CD4-positive, alpha-beta memory T cell (primary cell): ENCODE results near the gene OBI1. TPM values are rescaled to one million over a fixed set of nuclear protein-coding genes. Genes with fewer than 3 reads are reported as not detected.
A peak's percentile ranks its signal among the peaks of the same experiment; 100 is the strongest.

Experiments
- CTCF ChIA-PET: fragments of 350-600 bp; sonication (Branson Sonifier 250); formaldehyde crosslinking; loops from one replicate; lab custom pipeline; 2021; ENCODE audit warnings: inconsistent platforms; ENCODE audit not compliant: partially characterized antibody; lab: Charles Lee
- POLR2A ChIA-PET: fragments of 350-600 bp; sonication (Branson Sonifier 250); formaldehyde crosslinking; loops from one replicate; lab custom pipeline; 2021; ENCODE audit not compliant: partially characterized antibody; lab: Charles Lee
- DNase-seq, 5 donors: peaks; one replicate each; pipeline versions ENCODE4 v3.0.0 to v3.0.0-alpha.2; 2020 to 2022; ENCODE audit warnings: mixed read lengths in 1 of 5
- H3K27ac ChIP-seq: one replicate; pipeline ENCODE4 v1.7.0; 2013; ENCODE audit warnings: low read depth, low read length
- H3K27me3 ChIP-seq: 2 replicates; pipeline ENCODE4 v1.7.0; 2013; ENCODE audit warnings: mild to moderate bottlenecking, low read length, moderate library complexity; ENCODE audit not compliant: insufficient read depth
- H3K36me3 ChIP-seq: 2 replicates; pipeline ENCODE4 v1.7.0; 2013; ENCODE audit warnings: mild to moderate bottlenecking, low read length, moderate library complexity; ENCODE audit not compliant: insufficient read depth
- H3K4me1 ChIP-seq: 2 replicates; pipeline ENCODE4 v1.7.0; 2013; ENCODE audit warnings: mild to moderate bottlenecking, low read length, moderate library complexity; ENCODE audit not compliant: insufficient read depth
- H3K4me3 ChIP-seq, 2 donors: one replicate each; pipeline ENCODE4 v1.7.0; 2013; ENCODE audit warnings: low read length in 2 of 2, mild to moderate bottlenecking in 1 of 2
- H3K9me3 ChIP-seq, 2 donors: one replicate each; pipeline ENCODE4 v1.7.0; 2013; ENCODE audit warnings: low read length in 2 of 2, control low read depth in 1 of 2; ENCODE audit not compliant: control insufficient read depth in 1 of 2
- H3K27ac Mint-ChIP-seq, 7 donors: one replicate each; pipeline ENCODE4 v1.8.0; 2020 to 2021; ENCODE audit warnings: mixed read lengths in 7 of 7, mild to moderate bottlenecking in 6 of 7, inconsistent platforms in 3 of 7, moderate library complexity in 3 of 7
- H3K27me3 Mint-ChIP-seq, 2 donors: one replicate each; pipeline ENCODE4 v1.8.0; 2020 to 2021; ENCODE audit warnings: mixed read lengths in 2 of 2
- H3K36me3 Mint-ChIP-seq, 2 donors: one replicate each; pipeline ENCODE4 v1.8.0; 2020 to 2021; ENCODE audit warnings: mixed read lengths in 2 of 2, inconsistent platforms in 1 of 2, mild to moderate bottlenecking in 1 of 2
- H3K4me1 Mint-ChIP-seq, 4 donors: one replicate each; pipeline ENCODE4 v1.8.0; 2020 to 2021; ENCODE audit warnings: mixed read lengths in 4 of 4, mild to moderate bottlenecking in 1 of 4
- H3K4me3 Mint-ChIP-seq, 8 donors: one replicate each; pipeline ENCODE4 v1.8.0; 2020 to 2021; ENCODE audit warnings: mixed read lengths in 8 of 8, mild to moderate bottlenecking in 7 of 8, moderate library complexity in 6 of 8, inconsistent platforms in 3 of 8
- H3K9me3 Mint-ChIP-seq, 8 donors: one replicate each; pipeline ENCODE4 v1.8.0; 2020 to 2021; ENCODE audit warnings: mixed read lengths in 8 of 8, mild to moderate bottlenecking in 5 of 8, inconsistent platforms in 3 of 8, moderate library complexity in 1 of 8
- intact Hi-C: fragments of 100-400 bp; cut with micrococcal nuclease; formaldehyde crosslinking; loops from one replicate; pipeline ENCODE4 v1.15.1; 2023
- polyA plus RNA-seq, 2 donors: library from polyadenylated mRNA; unstranded; fragments of 300-500 nt; fragmentation: Illumina TruSeq; gene quantifications; one replicate each; pipeline ENCODE4 v1.2.3, GENCODE V29; 2021
- total RNA-seq, 2 experiments: library from RNA; stranded (reverse); gene quantifications; one replicate each; pipeline ENCODE4 v1.2.3, GENCODE V29; 2021

The OBI1 gene
- total and polyA plus RNA-seq, 4 experiments from 2014 or later, result 7.8 to 16.7 (median 14.3) TPM

DNA sequence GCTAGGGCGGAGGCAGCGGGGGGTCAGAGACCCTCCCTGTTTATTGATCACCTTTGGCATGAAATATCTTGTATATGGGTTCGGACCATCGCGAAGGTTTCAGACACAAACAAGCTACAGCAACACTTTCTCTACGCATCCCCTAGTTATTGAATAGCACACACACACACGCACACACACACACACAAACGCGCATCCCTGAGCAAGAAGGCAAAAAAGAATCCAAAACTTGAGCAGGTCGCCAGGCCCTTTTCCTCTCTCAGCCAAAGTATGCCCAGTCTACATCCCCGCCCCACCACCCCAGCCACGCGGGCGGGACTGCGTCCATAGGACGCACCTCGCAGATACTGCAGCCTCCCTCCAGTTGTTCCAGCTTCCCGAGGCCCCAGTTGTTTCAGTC is 71.6 kb downstream of the OBI1 start:
- DNase-seq, result no peak
- no peaks in the 10 kb centered on the region for H3K4me1 ChIP-seq
- H3K27me3 ChIP-seq, result peaks cover 46% of the 10 kb centered on the region
- Mint-ChIP-seq H3K36me3 (peaks cover 0 to 4% of the 10 kb centered on the region in 2 donors), H3K27ac (peak overlapping the region in 1 of 7 donors; percentile 14), H3K4me3 (peak overlapping the region in 4 of 8 donors; percentile 26 to 61 (median 32)), H3K9me3 (peaks cover 0 to 43% (median 27%) of the 10 kb centered on the region in 8 donors), H3K27me3 (peaks cover 45 to 57% of the 10 kb centered on the region in 2 donors), H3K4me1 (peaks cover 0 to 6% (median 4%) of the 10 kb centered on the region in 4 donors)
- H3K4me3 ChIP-seq, result no peak overlapping the region
- H3K9me3 ChIP-seq, result no peaks in the 10 kb centered on the region
- POLR2A ChIA-PET, result no interaction called here
- no peaks in the 10 kb centered on the region for H3K36me3 ChIP-seq
- intact Hi-C loops, result no loop called here
- no peak overlapping the region for H3K27ac ChIP-seq
- CTCF ChIA-PET, result no interaction called here

DNA sequence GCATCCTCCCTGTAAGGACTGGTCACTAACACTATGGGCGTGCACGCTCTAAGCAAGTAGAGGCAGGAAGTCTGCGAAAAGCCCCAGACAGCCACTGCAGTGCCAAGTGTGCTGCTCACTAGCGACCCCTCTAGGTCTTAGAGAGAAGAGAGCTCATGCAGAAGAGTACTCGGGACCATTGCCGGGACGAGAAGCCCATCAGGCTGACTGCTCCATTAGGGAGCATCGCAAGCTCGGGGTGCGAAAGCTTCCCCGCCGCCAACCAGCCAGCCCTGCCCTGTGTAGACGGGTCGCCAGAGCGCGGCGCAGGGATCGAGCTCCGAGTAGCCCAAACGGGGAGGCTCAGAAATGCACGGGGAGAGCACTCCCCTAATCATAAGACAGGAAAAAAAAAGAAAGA is 72.2 kb downstream of the OBI1 start:
- H3K9me3 Mint-ChIP-seq, result peaks cover 0 to 37% (median 27%) of the 10 kb centered on the region in 8 donors
- H3K27ac ChIP-seq, result no peak overlapping the region
- peaks cover 0 to 4% of the 10 kb centered on the region in 2 donors for H3K36me3 Mint-ChIP-seq
- CTCF ChIA-PET, result no interaction called here
- H3K27me3 ChIP-seq, result peaks cover 44% of the 10 kb centered on the region
- H3K4me1 ChIP-seq, result no peaks in the 10 kb centered on the region
- peaks cover 0 to 6% (median 4%) of the 10 kb centered on the region in 4 donors for H3K4me1 Mint-ChIP-seq
- H3K27me3 Mint-ChIP-seq, result peaks cover 41 to 55% of the 10 kb centered on the region in 2 donors
- peak overlapping the region in 1 of 8 donors; percentile 32 for H3K4me3 Mint-ChIP-seq
- DNase-seq, result no peak
- no peaks in the 10 kb centered on the region for H3K36me3 ChIP-seq
- POLR2A ChIA-PET, result no interaction called here
- H3K4me3 ChIP-seq, result no peak overlapping the region
- no peaks in the 10 kb centered on the region for H3K9me3 ChIP-seq
- intact Hi-C loops, result no loop called here
- H3K27ac Mint-ChIP-seq, result peak overlapping the region in 1 of 7 donors; percentile 75

DNA sequence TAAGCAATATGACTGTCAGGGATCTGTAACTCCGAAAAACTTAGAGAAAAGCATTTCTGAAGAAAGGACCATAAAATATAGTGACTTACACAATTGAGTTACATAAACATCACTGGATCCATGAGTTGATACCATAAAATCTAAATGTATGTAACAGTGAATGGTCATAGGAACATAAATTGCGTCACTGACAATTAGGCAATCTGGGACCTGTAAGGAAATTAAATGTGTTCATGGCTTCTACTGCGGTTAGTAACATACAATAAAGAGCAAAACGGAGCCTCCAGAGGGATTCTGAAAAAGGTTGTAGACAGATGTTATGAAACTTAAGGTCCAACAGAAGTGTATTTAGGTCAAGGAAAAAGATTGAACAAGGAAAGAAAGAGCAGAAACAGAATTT is 82.7 kb downstream of the OBI1 start:
- ChIA-PET CTCF (no interaction called here), POLR2A (no interaction called here)
- Mint-ChIP-seq H3K36me3 (no peaks in the 10 kb centered on the region), H3K27me3 (peaks cover 13 to 27% of the 10 kb centered on the region in 2 donors), H3K4me1 (no peaks in the 10 kb centered on the region), H3K9me3 (peaks cover 0 to 2% (median 0%) of the 10 kb centered on the region in 8 donors), H3K4me3 (no peak overlapping the region), H3K27ac (no peak overlapping the region)
- intact Hi-C loops, result no loop called here
- H3K27ac ChIP-seq, result no peak overlapping the region
- no peaks in the 10 kb centered on the region for H3K4me1 ChIP-seq
- no peaks in the 10 kb centered on the region for H3K27me3 ChIP-seq
- no peaks in the 10 kb centered on the region for H3K36me3 ChIP-seq
- no peak for DNase-seq
- H3K4me3 ChIP-seq, result no peak overlapping the region
- H3K9me3 ChIP-seq, result no peaks in the 10 kb centered on the region

DNA sequence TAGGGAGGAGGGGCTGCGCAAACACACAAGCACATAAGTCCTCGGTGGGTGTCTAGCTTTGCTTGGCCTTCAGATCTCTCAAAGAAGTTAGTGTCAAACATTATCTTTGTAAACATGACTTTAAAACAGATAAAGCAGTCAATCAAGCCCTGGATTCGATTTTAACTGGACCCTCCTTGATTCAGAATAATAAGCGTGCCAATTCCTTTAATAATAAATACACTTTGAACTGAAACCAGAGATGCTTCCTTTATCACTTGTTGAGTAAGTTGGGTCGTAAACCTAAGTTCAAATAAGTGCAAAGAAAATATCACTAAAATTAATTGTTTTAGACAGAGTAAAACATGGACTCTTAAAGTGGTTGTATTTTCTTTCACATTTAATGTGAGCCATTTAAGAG is 86.5 kb downstream of the OBI1 start:
- no peaks in the 10 kb centered on the region for H3K4me1 Mint-ChIP-seq
- H3K9me3 Mint-ChIP-seq, result peaks cover 0 to 2% (median 0%) of the 10 kb centered on the region in 8 donors
- POLR2A ChIA-PET, result no interaction called here

DNA sequence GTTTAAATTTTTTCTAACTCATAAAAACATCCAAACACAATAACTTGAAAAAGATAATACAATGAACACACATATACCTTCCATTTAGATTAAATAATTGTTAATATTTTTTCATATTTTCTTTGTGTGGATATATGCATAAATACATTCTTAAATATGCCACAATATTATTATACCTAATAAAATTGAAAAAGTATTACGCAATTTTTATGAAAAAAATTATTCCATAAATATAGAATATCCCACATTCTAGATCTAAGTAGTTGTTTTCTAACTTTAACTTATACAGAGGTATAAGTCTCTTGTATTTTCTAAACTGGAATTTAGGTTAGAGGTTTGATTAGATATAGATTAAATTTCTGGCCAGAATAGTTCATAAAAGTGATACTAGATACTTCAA is 89.9 kb downstream of the OBI1 start:
- no peaks in the 10 kb centered on the region for H3K27me3 ChIP-seq
- H3K36me3 ChIP-seq, result no peaks in the 10 kb centered on the region
- Mint-ChIP-seq H3K36me3 (no peaks in the 10 kb centered on the region), H3K9me3 (no peaks in the 10 kb centered on the region), H3K4me1 (no peaks in the 10 kb centered on the region), H3K27me3 (peaks cover 6 to 10% of the 10 kb centered on the region in 2 donors), H3K27ac (no peak overlapping the region), H3K4me3 (no peak overlapping the region)
- intact Hi-C loops, result no loop called here
- H3K27ac ChIP-seq, result no peak overlapping the region
- POLR2A ChIA-PET, result no interaction called here
- H3K4me3 ChIP-seq, result no peak overlapping the region
- H3K4me1 ChIP-seq, result no peaks in the 10 kb centered on the region
- H3K9me3 ChIP-seq, result no peaks in the 10 kb centered on the region
- CTCF ChIA-PET, result no interaction called here
- no peak for DNase-seq

More for the DNA sequence above, 86.5 kb downstream of the OBI1 start:
- intact Hi-C loops, result no loop called here
- H3K36me3 Mint-ChIP-seq, result no peaks in the 10 kb centered on the region
- peaks cover 9 to 13% of the 10 kb centered on the region in 2 donors for H3K27me3 Mint-ChIP-seq
- no peak for DNase-seq
- CTCF ChIA-PET, result interaction anchor here (0.9 kb wide), 1 partner anchor 11 kb away, joined by 3 read pairs; no protein-coding TSS in a partner anchor
- H3K36me3 ChIP-seq, result no peaks in the 10 kb centered on the region
- H3K4me3 Mint-ChIP-seq, result no peak overlapping the region
- H3K4me1 ChIP-seq, result no peaks in the 10 kb centered on the region
- no peak overlapping the region for H3K4me3 ChIP-seq
- H3K9me3 ChIP-seq, result no peaks in the 10 kb centered on the region
- H3K27me3 ChIP-seq, result no peaks in the 10 kb centered on the region
- H3K27ac ChIP-seq, result no peak overlapping the region
- H3K27ac Mint-ChIP-seq, result no peak overlapping the region

DNA sequence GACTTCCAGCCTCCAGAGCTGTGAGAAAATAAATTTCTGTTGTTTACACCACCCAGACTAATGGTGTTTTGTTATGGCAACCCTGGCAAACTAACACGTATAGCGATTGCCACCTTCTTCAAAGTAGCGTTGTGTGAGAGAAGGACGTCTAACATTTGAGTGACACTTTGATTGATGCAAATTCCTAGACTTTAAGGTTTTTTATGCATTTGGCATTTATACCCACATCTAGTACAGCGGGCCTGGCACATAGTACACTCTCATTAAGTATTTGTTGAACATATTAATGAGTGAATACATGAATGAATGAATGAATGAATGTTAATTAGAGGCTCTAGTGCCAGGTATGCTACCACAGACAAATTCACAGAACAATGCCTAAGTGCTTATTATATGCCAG is 92.3 kb downstream of the OBI1 start:
- Histone ChIP-seq H3K27me3 (no peaks in the 10 kb centered on the region), H3K36me3 (no peaks in the 10 kb centered on the region), H3K27ac (no peak overlapping the region), H3K4me1 (no peaks in the 10 kb centered on the region), H3K9me3 (no peaks in the 10 kb centered on the region), H3K4me3 (no peak overlapping the region)
- peaks cover 6 to 7% of the 10 kb centered on the region in 2 donors for H3K27me3 Mint-ChIP-seq
- ChIA-PET POLR2A (no interaction called here), CTCF (no interaction called here)
- intact Hi-C loops, result no loop called here
- H3K27ac Mint-ChIP-seq, result no peak overlapping the region
- H3K9me3 Mint-ChIP-seq, result no peaks in the 10 kb centered on the region
- no peaks in the 10 kb centered on the region for H3K4me1 Mint-ChIP-seq
- no peak for DNase-seq
- H3K4me3 Mint-ChIP-seq, result no peak overlapping the region
- no peaks in the 10 kb centered on the region for H3K36me3 Mint-ChIP-seq
